ENCODE data around the gene STAM2. TPM values are rescaled to one million over a fixed set of nuclear protein-coding genes. Genes with fewer than 3 reads are reported as not detected.
"Not testable (repeated sequence)": the region's sequence is repeated elsewhere in the genome, so short reads cannot be mapped to it uniquely, and the experiment has no call there.

Gene STAM2
- total RNA-seq, 2 donors from 2014 or later: 25.9 to 27.7 TPM

DNA sequence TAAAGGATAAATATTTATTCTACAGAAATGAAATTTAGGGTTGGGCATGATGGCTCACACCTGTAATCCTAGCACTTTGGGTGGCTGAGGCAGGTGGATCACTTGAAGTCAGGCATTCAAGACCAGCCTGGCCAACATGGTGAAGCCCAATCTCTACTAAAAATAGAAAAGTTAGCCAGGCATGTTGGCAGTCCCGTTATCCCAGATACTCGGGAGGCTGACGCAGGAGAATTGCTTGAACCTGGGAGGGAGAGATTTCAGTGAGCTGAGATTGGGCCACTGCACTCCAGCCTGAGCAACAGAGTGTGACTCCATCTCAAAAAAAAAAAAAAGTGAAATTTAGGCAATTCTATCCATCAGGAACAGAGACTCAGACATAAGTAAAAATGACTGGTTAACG is 84.8 kb downstream of the STAM2 start:
- ATAC-seq: peak in 1 of 2 donors; percentile 18
- intact Hi-C loops (cut with DNase I): not testable (repeated sequence)

GRCh38 chr2:152089238-152089637 is 86.3 kb downstream of the STAM2 start:
- ATAC-seq (peak in 1 of 2 donors; percentile 32), DNase-seq (no peak)
- intact Hi-C loops (cut with DNase I): no loop called here

More for the DNA sequence above, 84.8 kb downstream of the STAM2 start:
- DNase-seq: not testable (repeated sequence)

DNA sequence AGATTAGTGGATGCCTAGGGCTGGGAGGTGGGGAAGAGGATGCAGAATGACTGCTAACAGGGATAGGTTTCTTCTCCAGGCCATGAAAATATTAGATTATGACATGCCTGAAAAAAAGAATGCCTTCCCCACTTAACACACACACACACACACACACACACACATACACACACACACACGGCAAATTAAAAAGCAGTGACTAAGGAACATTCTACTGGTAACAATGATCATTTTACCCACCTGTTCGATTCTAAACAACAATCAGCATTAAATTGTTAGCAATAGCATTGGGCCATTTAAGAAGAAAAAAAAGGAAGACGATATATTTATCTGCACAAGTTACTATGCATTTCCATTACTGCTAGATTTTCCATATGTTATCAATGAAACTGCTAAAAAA is 87.6 kb downstream of the STAM2 start:
- DNase-seq (no peak), ATAC-seq (no peak)
- intact Hi-C loops (cut with DNase I): no loop called here

GRCh38 chr2:152086231-152086630 is 89.3 kb downstream of the STAM2 start:
- no peak for ATAC-seq
- intact Hi-C loops (cut with DNase I): no loop called here

GRCh38 chr2:152084076-152084475 is 91.5 kb downstream of the STAM2 start:
- no peak for ATAC-seq
- intact Hi-C loops (cut with DNase I): no loop called here
- DNase-seq: no peak

More at GRCh38 chr2:152086231-152086630, 89.3 kb downstream of the STAM2 start:
- no peak for DNase-seq

GRCh38 chr2:152083202-152083875 is 92.2 kb downstream of the STAM2 start:
- ATAC-seq (no peak), DNase-seq (no peak)
- intact Hi-C loops (cut with DNase I): no loop called here

DNA sequence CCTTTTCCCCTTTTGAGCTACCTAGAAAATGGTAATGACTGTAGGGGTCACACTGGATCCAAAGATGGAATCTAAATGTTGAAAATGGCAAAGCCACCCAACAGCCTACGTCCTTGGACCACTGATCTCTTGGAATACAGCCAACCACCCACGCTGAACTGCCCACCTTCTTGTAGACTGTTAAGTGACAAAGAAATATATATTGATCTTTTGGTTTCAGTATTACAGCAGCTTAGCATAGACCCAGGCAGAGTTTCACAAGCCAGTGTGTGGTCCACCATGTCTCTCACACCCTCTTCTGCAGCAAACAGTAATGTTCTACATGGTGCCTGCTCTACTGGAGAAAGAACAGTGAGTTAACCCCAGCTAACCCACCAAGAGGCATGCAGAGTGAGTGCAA is 96.9 kb downstream of the STAM2 start:
- intact Hi-C loops (cut with DNase I): no loop called here
- DNase-seq (no peak), ATAC-seq (no peak)

GRCh38 chr2:152078023-152078422 is 97.5 kb downstream of the STAM2 start:
- intact Hi-C loops (cut with DNase I): no loop called here
- no peak for ATAC-seq
- DNase-seq: no peak

DNA sequence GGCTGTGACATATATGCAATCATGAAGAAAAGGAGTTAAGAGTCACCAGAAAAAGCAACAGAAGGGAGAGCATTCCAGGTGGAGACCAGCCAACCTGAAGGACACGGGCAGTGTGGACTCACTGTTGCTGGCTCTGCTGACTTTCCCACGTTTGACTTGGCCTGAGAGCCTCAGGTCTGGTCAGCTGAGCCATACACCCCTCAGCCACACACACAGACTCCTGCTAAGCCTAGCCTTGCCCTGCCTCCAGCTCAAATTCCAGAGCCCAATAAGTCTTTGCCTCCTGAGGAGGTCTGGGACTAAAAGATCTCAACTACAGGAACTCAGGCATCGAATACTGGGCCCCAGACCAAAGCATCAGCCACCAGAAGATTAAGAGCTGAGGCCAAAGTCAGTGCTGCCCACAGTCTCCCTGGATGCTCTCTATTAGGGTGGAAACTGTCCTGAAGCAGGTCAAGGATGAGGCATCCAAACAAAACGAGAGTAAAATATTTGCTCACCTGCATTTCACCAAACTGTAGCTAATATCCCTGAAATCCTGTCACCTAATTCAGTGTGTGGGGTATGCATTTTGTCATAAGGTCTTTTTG is 100.0 kb downstream of the STAM2 start:
- peak; percentile 38 to 64 for ATAC-seq
- intact Hi-C loops (cut with DNase I): no loop called here
- no peak for DNase-seq

GRCh38 chr2:152072011-152072410 is 103.6 kb downstream of the STAM2 start:
- ATAC-seq (no peak), DNase-seq (no peak)
- intact Hi-C loops (cut with DNase I): no loop called here

DNA sequence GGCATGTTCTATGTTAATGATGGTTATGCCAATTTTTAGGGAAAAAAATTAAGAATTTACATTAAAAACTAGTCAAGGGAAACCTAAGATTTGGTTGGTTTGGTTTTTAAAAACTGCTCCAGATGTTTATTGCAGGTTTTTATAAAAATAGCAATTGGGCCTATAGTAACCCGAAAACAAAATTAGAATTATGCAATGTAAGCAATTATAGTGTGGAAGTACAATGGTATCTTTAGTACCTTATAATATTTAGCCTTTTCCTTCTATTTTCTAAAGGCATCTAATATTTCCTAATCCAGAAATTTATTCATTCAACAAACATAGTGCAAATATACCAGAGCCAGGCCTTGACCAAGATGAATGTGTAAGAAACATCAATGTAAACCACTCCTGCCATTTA is 104.0 kb downstream of the STAM2 start:
- intact Hi-C loops (cut with DNase I): no loop called here
- ATAC-seq (no peak), DNase-seq (no peak)

GRCh38 chr2:152071092-152071491 is 104.5 kb downstream of the STAM2 start:
- intact Hi-C loops (cut with DNase I): no loop called here
- DNase-seq (no peak), ATAC-seq (no peak)

- DNase-seq: no peak
- intact Hi-C loops (cut with DNase I): no loop called here
- ATAC-seq: no peak
Observed at GRCh38 chr2:152068226-152068625, 107.3 kb downstream of the STAM2 start.

DNA sequence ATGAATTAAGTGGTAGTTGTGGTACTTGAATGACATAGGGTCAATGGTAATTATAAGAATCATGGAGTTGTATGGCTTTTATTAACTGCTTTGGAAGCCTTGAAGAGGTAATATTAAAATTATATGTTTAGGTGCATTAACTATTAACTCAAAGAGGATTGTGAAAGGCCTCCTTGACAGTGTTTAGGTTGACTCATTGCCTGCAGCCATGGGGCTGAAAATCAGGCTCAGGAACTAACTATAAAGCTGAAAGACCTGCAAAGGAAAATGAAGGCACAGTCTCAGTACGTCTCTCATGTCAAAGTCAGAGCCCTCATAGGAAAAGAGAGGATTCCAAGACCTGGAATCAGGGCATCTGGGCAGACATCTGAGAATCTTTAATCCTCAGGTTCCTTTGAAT is 107.7 kb downstream of the STAM2 start:
- intact Hi-C loops (cut with DNase I): no loop called here
- DNase-seq (no peak), ATAC-seq (no peak)

Other genes starting within 250 kb of the STAM2 start
- gene CACNB4, start 76.7 kb downstream of the STAM2 start, total RNA-seq: under 1 TPM; 0.32 to 0.71 TPM
- gene FMNL2, start 159.4 kb upstream of the STAM2 start, total RNA-seq: 10 to 100 TPM; 11.3 to 16.6 TPM

All from left cardiac atrium (tissue), 4 donors.